Measurements from ENCODE around the gene CYP2B6.

- TF ChIP-seq POLR2A (IDR thresholded peaks at IDR 0.05) (no peak), CTCF (IDR thresholded peaks at IDR 0.05) (no peak)
These were observed 48.7 kb downstream of the CYP2B6 start for GRCh38 chr19:41039806-41040205.
